GM18951 (cell line): Measurements from ENCODE around the gene AK1.

ENCODE experiments used
- POLR2A ChIP-seq: IDR thresholded peaks from 4 replicates; pipeline ENCODE4 v1.6.1; 2011; ENCODE audit warnings: mild to moderate bottlenecking; ENCODE audit not compliant: insufficient read length, insufficient read depth; ENCODE audit errors: extremely low read depth
- in situ Hi-C: fragments of 300-500 bp; cut with MboI; formaldehyde crosslinking; loops from one replicate; pipeline ENCODE4 v1.12.0; 2022; ENCODE audit warnings: low sequenced_read_pairs, mixed read lengths, inconsistent platforms; ENCODE audit not compliant: unreplicated experiment

AK1 gene, protein sequence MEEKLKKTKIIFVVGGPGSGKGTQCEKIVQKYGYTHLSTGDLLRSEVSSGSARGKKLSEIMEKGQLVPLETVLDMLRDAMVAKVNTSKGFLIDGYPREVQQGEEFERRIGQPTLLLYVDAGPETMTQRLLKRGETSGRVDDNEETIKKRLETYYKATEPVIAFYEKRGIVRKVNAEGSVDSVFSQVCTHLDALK

DNA sequence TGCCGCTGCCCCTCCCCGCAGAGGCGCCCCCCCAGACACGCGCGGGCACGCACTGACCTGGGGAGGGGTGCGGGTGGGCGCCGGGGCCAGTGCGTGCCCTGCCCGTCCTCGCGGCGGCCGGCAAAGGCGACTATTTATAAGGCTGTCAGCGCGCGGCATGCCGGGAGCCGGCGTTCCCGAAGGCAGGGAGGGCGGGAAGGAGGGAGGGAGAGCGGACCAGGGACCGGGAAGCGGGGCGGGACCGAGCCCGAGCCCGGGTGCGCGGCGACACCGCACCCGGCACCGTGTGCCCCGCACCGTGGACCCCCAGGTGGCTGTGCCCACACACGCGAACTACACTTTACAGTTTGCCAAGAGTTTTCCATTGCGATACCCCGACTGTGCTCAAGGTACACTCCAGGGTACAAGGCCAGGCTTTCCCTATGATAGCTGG is at the start of gene AK1:
AK1 (minus strand) TSS at position 110 of the 433 bp plus-strand sequence. CDS start 3,058 bp downstream, outside the sequence.
- in situ Hi-C loops: no loop called here
- TF ChIP-seq POLR2A: no peak

DNA sequence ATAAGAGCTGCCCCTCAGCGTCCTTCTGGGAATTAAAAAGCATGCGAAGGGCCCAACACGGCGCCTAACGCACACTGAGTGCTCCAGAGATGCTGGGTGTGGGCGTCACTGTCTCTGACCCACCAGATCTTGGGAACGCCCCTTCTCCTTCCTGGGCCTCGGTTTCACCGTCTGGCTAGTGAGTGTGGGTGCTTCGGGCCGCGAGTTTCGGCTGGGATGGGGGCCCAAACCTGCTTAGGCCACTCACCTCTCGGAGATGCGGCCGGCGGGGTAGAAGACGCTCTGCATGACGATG is 49.4 kb upstream of the AK1 start:
- in situ Hi-C loops: no loop called here
- TF ChIP-seq POLR2A: no peak

DNA sequence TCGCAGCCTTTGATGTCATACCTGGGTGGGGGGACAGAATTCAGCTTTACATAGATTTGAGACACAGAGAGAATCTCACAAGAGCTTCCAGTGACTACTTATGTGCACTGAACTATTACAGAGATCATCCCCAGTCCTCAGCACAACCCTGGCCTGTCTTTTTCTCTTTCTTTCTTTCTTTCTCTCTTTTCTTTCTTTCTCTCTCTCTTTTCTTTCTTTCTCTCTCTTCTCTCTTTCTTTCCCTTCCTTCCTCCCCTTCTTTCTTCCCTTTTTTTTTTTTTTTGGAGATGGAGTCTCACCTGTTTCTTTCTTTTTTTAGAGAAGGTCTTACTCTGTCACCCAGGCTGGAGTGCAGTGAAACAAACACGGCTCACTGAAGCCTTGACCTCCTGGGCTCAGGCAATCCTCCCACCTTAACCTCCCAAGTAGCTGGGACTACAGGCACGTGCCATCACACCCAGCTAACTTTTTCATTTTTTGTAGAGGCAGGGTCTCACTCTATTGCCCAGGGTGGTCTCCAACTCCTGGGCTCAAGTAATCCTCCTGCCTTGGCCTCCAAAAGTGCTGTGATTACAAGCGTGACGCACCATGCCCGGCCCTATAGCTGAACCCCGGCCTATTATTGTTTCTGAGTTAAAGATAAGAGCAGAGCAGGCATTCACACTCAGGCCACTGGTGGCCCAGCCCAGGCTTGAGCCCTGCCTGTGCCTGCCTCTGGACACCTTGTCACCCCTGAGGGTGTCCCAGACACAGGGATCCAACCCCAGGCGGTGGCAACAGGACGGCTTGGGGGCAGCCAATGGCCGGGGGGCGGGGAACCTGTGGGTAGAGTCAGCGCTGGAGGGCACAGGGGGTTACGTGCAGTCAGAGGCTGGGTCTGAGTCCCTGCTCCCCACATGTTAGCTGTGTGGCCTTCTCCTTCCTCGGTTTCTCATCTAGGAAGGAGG is 48.8 kb upstream of the AK1 start:
- TF ChIP-seq POLR2A: no peak
- in situ Hi-C loops: no loop called here

DNA sequence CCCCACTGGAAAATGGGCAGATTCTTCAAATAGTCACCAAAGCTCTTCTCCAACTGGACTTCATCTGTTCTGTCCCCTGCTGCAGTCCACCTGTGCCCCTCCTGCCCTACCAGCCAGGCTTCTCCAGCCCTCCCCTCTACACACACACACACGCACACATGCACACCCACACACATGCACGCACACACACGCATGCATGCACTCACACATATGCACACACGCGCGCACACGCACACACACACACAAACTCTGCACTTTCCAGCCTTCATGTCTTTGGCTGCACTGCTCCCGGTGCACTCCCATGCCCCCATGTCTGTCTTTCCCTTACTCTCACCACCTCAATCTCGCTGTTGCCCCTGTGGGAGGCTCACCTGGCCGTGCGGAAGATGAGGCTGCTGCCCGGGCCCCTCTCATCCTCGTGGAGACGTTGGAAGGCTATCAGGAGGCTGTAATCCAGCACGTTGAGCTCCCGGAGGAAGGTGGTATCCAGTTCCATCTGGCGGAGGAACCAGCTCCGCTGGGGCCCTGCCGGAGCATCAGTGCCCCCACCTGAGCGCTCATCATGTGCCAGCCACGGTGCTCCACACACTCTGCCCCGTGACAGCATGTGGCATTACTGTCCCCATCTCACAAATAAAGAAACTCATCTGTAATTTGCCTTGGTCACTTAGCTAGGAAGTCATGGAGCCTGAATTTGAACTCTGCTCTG is 47.4 kb upstream of the AK1 start:
- TF ChIP-seq POLR2A: no peak
- in situ Hi-C loops: no loop called here

DNA sequence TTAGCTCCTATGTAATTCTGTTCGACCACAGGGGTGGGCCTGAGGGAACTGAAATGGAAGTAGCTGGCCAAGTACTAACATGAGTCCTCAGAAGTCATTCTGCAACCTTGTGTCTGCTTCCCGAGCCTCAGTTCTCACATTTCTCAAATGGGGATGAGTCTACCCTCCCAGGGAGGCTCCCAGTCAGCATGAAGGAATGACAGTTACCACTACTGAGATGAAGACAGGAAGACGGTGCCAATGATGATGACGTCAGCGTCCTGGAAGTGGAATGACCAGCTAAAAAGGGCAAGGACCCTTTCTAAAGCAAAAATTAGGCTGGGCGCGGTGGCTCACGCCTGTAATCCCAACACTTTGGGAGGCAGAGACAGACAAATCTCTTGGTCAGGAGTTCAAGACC is 46.3 kb upstream of the AK1 start:
- in situ Hi-C loops: no loop called here
- TF ChIP-seq POLR2A: no peak

DNA sequence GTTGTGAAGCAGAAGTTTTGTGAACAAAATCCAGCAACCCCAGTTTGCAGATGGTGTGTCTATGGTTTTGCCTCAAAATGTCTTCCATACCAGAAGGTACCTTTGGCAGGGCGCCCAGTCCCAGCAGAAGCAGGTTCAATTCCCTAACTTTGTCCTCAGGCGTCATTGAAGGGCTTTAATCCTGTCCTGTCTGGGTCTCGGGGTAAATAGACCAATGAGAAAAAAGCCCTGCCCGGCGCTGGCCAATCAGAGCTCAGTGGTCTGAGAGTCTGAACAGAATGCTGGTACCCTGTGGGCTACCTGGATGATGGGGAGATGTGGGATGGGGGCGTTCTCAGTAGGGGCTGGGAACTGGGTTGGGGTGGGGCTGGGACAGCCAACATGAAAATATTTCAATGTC is 45.6 kb upstream of the AK1 start:
- TF ChIP-seq POLR2A: no peak
- in situ Hi-C loops: no loop called here

DNA sequence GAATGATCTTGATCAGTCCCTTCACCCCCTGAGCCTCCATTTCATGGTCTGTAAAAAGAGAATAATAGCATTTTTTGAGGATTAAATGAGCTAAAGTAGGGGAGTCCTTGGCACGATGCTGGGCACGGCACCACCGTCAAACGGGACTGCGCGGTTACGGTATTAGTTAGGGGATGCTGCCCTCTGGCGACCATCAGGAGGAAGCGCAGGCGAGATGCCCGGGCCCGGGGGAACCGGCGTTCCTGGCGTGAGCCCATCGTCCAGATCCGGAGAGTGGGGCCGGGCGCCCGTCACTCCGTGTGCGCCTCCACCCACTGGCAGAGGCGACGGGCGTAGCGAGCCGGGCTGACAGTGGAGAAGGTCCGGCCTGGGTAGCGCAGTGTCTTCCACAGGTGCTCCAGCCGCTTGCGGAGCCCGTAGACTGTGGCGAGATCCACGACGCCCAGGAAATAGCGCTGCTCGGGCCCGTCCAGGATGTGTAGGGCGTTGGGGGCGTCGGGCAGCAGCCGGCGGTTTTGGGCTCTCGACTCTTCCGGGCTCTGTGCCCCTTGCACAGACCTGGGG is 44.2 kb upstream of the AK1 start:
- no peak for TF ChIP-seq POLR2A
- in situ Hi-C loops: no loop called here

DNA sequence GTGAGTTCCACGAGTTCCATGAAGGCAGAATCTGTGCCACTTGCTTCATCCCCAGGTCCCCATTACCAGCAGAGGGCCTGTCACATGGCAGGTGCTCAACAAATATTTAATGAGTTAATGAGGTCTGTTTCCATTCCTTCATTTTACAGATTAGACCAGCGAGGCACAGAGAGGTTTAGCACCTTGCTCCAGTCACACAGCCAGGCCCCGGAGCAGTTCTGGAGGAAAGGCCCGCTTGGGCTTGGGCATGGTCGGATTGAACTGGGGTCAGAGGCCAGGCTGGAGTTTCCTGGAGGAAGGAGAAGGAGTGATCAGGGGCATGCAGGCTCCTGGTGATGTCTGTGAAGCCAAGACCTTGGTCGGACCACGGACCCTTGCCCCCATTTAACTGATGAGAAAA is 43.3 kb upstream of the AK1 start:
- TF ChIP-seq POLR2A: no peak
- in situ Hi-C loops: no loop called here

DNA sequence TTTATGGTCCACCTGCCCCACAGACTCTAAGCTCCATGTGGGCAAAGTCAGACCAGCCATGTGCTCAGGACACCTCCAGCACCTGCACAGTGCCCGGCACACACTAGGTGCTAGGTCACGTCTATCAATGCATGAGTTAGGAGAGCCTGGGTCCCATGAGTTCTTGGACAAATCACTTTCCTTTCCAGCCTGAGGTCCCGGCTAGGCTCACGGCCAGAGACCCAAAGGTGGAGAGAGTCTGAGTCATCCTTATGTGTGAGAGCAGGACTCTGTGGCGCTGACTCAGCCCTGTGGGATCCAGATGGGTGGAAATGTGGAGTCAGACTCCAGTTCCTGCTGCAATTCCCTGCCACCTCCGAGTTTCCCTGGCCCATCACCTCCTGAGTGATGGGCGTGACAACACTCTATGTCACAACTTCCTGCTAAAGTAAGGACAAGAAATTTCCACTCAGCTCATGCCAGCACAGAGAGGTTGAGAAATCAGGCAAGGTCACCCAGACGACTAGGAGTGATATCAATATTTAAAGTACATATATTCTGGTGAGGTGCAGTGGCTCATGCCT is 41.9 kb upstream of the AK1 start:
- TF ChIP-seq POLR2A: no peak
- in situ Hi-C loops: loop anchor here (10.0 kb wide), 1 partner anchor 185 kb away; the partner anchor contains the start of gene TOR2A

DNA sequence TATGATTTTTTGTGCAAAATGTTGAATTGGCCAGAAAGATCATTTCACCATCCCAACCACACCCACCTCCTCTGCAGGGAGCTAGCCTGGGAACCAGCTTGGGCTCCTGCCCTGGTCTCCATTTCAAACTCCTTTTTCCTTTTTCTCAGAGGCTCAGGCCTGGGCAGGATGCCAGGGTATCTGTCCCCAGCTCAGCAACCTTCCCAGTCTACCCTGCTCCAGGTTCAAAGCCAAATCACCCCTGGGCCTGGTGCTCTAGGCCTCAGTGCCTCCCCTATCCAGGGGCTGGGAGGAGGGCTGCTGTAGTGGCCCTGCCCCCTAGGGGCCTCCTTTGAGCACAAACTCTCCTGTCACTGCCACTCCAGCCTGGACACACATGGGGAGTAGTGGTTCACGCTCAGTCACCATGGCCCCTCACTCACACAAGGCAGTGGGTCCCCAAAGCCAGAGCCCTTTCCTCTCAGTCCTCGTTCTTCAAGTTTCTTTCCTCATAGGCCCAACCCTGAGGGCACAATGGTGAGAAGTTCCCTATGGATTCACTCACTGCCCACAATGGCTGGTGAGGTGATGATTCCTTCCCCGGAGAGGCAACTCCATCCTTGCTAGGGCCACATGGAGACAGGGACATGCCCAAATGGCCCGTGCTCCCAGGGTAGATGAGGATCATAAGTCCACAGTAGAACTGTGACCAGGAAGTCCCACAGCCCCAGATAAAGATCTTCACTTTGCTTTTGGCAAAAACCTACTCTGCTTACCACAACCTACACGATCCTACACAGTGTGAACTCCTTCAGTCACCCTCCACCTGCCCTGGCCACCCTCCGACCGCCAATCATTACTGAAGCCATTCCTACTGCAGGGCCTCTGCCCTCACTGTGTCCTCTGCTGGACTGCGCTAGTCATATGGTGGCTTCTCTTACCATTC is 41.0 kb upstream of the AK1 start:
- TF ChIP-seq POLR2A: no peak
- in situ Hi-C loops: loop anchor here (10.0 kb wide), 1 partner anchor 184 kb away; the partner anchor contains the start of gene TOR2A

DNA sequence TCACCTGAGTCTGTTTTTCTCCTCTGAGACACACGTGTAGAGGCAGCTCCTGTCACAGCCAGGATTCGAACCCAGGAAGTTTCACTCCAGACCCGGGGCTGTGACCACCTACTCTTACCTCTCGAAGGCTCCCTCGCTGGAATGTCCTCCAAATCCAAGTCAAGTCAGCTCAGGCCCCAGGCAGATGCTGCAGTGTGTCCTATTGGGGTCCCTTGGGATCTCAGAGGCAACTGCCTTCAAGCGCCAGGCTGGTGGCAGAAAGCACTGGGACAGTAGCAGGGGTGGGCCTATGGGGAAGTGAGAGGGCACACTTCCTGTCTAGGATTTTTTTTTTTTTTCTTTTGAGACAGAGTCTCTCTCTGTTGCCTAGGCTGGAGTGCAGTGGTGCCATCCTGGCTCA is 40.1 kb upstream of the AK1 start:
- TF ChIP-seq POLR2A: no peak
- in situ Hi-C loops: loop anchor here (10.0 kb wide), 1 partner anchor 183 kb away; the partner anchor contains the start of gene TOR2A
